Fibroblast of skin of scalp (primary cell): ENCODE results near the gene DEAF1. TPM values are rescaled to one million over a fixed set of nuclear protein-coding genes. Genes with fewer than 3 reads are reported as not detected.
"Not testable (repeated sequence)": the region's sequence is repeated elsewhere in the genome, so short reads cannot be mapped to it uniquely, and the experiment has no call there.

Experiments
- DNase-seq: peaks from one replicate; pipeline ENCODE4 v3.0.0-alpha.2; 2013
- polyA plus RNA-seq, 2 experiments: library from polyadenylated mRNA; unstranded; fragments of 120-200 nt; gene quantifications; one replicate each; pipeline ENCODE4 v1.2.1, GENCODE V29; 2013; ENCODE audit not compliant: insufficient read length in 2 of 2

Gene DEAF1
- 27.9 TPM for polyA plus RNA-seq (2013, experiment 1 of 2; ENCODE audit: insufficient read length)
- 28.6 TPM for polyA plus RNA-seq (2013, experiment 2 of 2; ENCODE audit: insufficient read length)

- peak; percentile 97 for DNase-seq
Measured at GRCh38 chr11:694563-695287, at the start of gene DEAF1. Gene DEAF1 (minus strand): TSS chr11:695222. CDS start chr11:695047, 175 bp downstream.

GRCh38 chr11:742571-743201 lies 47.7 kb upstream of the DEAF1 start:
- no peak for DNase-seq

GRCh38 chr11:742156-742546 lies 47.1 kb upstream of the DEAF1 start:
- no peak for DNase-seq

GRCh38 chr11:737899-738298 lies 42.9 kb upstream of the DEAF1 start:
- not testable (repeated sequence) for DNase-seq

- DNase-seq: no peak
Measured at GRCh38 chr11:737366-737765, 42.3 kb upstream of the DEAF1 start.

- DNase-seq: not testable (repeated sequence)
Measured at GRCh38 chr11:734541-734940, 39.5 kb upstream of the DEAF1 start.

GRCh38 chr11:733072-733471 lies 38.0 kb upstream of the DEAF1 start:
- DNase-seq: no peak

GRCh38 chr11:729492-730074 lies 34.6 kb upstream of the DEAF1 start:
- DNase-seq: no peak

GRCh38 chr11:728901-729491 lies 34.0 kb upstream of the DEAF1 start:
- DNase-seq: no peak

GRCh38 chr11:727859-728748 lies 33.1 kb upstream of the DEAF1 start:
- peak; percentile 70 for DNase-seq

- no peak for DNase-seq
Measured at GRCh38 chr11:727281-727701, 32.3 kb upstream of the DEAF1 start.

GRCh38 chr11:726278-727220 lies 31.5 kb upstream of the DEAF1 start:
- no peak for DNase-seq

GRCh38 chr11:725624-726202 lies 30.7 kb upstream of the DEAF1 start:
- no peak for DNase-seq

GRCh38 chr11:724778-725386 lies 29.9 kb upstream of the DEAF1 start:
- DNase-seq: no peak

GRCh38 chr11:724049-724777 lies 29.2 kb upstream of the DEAF1 start:
- no peak for DNase-seq

GRCh38 chr11:723120-723883 lies 28.3 kb upstream of the DEAF1 start:
- DNase-seq: peak; percentile 59

- DNase-seq: no peak
Measured at GRCh38 chr11:722346-722811, 27.4 kb upstream of the DEAF1 start.

GRCh38 chr11:721741-722345 lies 26.8 kb upstream of the DEAF1 start:
- DNase-seq: no peak
